ENCODE results near the gene TMEM259.

- TF ChIP-seq NR1H2 (CRISPR knock-in tag; IDR thresholded peaks at IDR 0.05; ENCODE audit: borderline replicate concordance, low read depth) (no peak), ONECUT2 (CRISPR knock-in tag; IDR thresholded peaks at IDR 0.05) (no peak), TAF1 (CRISPR knock-in tag; IDR thresholded peaks at IDR 0.05) (no peak), ZNF737 (CRISPR knock-in tag; IDR thresholded peaks at IDR 0.05; ENCODE audit: borderline replicate concordance) (no peak), ZNF446 (CRISPR knock-in tag; IDR thresholded peaks at IDR 0.05) (no peak)
- TF ChIP-seq, protein P1, sequence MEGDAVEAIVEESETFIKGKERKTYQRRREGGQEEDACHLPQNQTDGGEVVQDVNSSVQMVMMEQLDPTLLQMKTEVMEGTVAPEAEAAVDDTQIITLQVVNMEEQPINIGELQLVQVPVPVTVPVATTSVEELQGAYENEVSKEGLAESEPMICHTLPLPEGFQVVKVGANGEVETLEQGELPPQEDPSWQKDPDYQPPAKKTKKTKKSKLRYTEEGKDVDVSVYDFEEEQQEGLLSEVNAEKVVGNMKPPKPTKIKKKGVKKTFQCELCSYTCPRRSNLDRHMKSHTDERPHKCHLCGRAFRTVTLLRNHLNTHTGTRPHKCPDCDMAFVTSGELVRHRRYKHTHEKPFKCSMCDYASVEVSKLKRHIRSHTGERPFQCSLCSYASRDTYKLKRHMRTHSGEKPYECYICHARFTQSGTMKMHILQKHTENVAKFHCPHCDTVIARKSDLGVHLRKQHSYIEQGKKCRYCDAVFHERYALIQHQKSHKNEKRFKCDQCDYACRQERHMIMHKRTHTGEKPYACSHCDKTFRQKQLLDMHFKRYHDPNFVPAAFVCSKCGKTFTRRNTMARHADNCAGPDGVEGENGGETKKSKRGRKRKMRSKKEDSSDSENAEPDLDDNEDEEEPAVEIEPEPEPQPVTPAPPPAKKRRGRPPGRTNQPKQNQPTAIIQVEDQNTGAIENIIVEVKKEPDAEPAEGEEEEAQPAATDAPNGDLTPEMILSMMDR (CRISPR knock-in tag; IDR thresholded peaks at IDR 0.05) = no peak
Observed at GRCh38 chr19:971795-972194, 49.1 kb downstream of the TMEM259 start.

Measured in HepG2 (cell line).